Uterus (tissue), 2 donors: ENCODE data around the gene BRAT1.
"Not testable (repeated sequence)": the region's sequence is repeated elsewhere in the genome, so short reads cannot be mapped to it uniquely, and the experiment has no call there.

Source experiments
- POLR2A ChIP-seq, 2 donors: fragments of 450-650 bp; IDR thresholded peaks; one replicate each; pipeline ENCODE4 v1.6.1; 2016; ENCODE audit warnings: antibody characterized with exemption in 2 of 2, mild to moderate bottlenecking in 1 of 2, moderate library complexity in 1 of 2
- TF ChIP-seq, protein P1 (sequence below), 4 experiments: fragments of 200-600 bp in 2 of 4; fragments of 450-650 bp in 2 of 4; sonication (generic) in 2 of 4; IDR thresholded peaks; one replicate each; pipeline ENCODE4 v1.5.1; 2016 to 2019; ENCODE audit warnings: antibody characterized with exemption in 4 of 4, mild to moderate bottlenecking in 2 of 4, moderate library complexity in 1 of 4

DNA sequence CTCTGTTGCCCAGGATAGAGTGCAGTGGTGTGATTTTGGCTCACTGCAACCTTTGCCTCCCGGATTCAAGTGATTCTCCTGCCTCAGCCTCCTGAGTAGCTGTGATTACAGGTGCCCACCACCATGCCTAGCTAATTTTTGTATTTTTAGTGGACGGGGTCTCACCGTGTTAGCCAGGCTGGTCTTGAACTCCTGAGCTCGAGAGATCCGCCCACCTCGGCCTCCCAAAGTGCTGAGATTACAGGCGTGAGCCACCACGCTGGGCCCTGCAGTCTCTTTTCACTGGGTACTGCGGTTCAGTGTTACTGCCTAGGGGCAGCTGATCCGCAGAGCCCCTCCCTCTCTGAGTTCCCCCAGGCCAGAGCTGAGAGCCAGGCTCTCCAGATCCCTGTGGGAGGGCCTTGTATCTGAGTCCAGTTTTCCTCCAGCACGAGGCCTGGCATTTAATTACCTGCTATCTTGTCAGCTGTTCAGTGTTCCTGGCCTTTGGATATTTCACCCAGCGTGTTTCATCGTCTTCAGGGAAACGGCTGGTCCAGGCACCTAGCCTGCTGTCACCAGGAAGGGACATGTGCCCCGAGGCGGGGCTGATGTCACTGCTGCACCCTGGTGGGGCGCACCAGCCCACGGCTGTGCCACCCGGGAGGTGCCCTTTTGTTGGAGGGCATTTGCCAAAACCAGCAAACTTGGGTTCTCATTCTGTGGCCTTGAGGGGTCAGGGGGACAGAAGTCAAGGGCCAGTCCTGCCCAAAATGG, 19.3 kb downstream of the BRAT1 start:
- TF ChIP-seq, protein P1, sequence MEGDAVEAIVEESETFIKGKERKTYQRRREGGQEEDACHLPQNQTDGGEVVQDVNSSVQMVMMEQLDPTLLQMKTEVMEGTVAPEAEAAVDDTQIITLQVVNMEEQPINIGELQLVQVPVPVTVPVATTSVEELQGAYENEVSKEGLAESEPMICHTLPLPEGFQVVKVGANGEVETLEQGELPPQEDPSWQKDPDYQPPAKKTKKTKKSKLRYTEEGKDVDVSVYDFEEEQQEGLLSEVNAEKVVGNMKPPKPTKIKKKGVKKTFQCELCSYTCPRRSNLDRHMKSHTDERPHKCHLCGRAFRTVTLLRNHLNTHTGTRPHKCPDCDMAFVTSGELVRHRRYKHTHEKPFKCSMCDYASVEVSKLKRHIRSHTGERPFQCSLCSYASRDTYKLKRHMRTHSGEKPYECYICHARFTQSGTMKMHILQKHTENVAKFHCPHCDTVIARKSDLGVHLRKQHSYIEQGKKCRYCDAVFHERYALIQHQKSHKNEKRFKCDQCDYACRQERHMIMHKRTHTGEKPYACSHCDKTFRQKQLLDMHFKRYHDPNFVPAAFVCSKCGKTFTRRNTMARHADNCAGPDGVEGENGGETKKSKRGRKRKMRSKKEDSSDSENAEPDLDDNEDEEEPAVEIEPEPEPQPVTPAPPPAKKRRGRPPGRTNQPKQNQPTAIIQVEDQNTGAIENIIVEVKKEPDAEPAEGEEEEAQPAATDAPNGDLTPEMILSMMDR (IDR thresholded peaks at IDR 0.05), result not testable (repeated sequence)
- not testable (repeated sequence) for TF ChIP-seq POLR2A (IDR thresholded peaks at IDR 0.05)
